Measurements from ENCODE around the gene WIPF3. TPM values are rescaled to one million over a fixed set of nuclear protein-coding genes. Genes with fewer than 3 reads are reported as not detected.
A peak's percentile ranks its signal among the peaks of the same experiment; 100 is the strongest.

Gene WIPF3
- total RNA-seq, 6 experiments from 2014 or later, result not detected

GRCh38 chr7:29878081-29878688 lies 71.9 kb downstream of the WIPF3 start:
- DNase-seq, result peak; percentile 49
- Mint-ChIP-seq H3K36me3 (ENCODE audit: low read depth) (no peaks in the 10 kb centered on the region), H3K4me3 (no peak overlapping the region), H3K27ac (no peak overlapping the region), H3K9me3 (no peaks in the 10 kb centered on the region), H3K4me1 (ENCODE audit: low read depth) (peaks cover 6% of the 10 kb centered on the region; the same call in 1 of the 2 replicates), H3K27me3 (ENCODE audit: insufficient read depth) (peaks cover 9% of the 10 kb centered on the region)
- TF ChIP-seq, protein P1, sequence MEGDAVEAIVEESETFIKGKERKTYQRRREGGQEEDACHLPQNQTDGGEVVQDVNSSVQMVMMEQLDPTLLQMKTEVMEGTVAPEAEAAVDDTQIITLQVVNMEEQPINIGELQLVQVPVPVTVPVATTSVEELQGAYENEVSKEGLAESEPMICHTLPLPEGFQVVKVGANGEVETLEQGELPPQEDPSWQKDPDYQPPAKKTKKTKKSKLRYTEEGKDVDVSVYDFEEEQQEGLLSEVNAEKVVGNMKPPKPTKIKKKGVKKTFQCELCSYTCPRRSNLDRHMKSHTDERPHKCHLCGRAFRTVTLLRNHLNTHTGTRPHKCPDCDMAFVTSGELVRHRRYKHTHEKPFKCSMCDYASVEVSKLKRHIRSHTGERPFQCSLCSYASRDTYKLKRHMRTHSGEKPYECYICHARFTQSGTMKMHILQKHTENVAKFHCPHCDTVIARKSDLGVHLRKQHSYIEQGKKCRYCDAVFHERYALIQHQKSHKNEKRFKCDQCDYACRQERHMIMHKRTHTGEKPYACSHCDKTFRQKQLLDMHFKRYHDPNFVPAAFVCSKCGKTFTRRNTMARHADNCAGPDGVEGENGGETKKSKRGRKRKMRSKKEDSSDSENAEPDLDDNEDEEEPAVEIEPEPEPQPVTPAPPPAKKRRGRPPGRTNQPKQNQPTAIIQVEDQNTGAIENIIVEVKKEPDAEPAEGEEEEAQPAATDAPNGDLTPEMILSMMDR (IDR thresholded peaks at IDR 0.05), result peak; percentile 86

GRCh38 chr7:29879609-29880008 lies 73.3 kb downstream of the WIPF3 start:
- H3K9me3 Mint-ChIP-seq, result no peaks in the 10 kb centered on the region
- H3K27me3 Mint-ChIP-seq (ENCODE audit: insufficient read depth), result peaks cover 11% of the 10 kb centered on the region
- H3K27ac Mint-ChIP-seq, result no peak overlapping the region
- DNase-seq, result peak; percentile 14
- H3K36me3 Mint-ChIP-seq (ENCODE audit: low read depth), result no peaks in the 10 kb centered on the region
- TF ChIP-seq, protein P1 (IDR thresholded peaks at IDR 0.05), result no peak
- H3K4me1 Mint-ChIP-seq (ENCODE audit: low read depth), result peaks cover 6% of the 10 kb centered on the region; the same call in 1 of the 2 replicates
- H3K4me3 Mint-ChIP-seq, result no peak overlapping the region

GRCh38 chr7:29881724-29882123 lies 75.4 kb downstream of the WIPF3 start:
- peaks cover 8% of the 10 kb centered on the region for H3K27me3 Mint-ChIP-seq (ENCODE audit: insufficient read depth)
- peaks cover 6% of the 10 kb centered on the region; the same call in 1 of the 2 replicates for H3K4me1 Mint-ChIP-seq (ENCODE audit: low read depth)
- H3K4me3 Mint-ChIP-seq, result no peak overlapping the region
- no peak overlapping the region for H3K27ac Mint-ChIP-seq
- H3K36me3 Mint-ChIP-seq (ENCODE audit: low read depth), result no peaks in the 10 kb centered on the region
- TF ChIP-seq, protein P1 (IDR thresholded peaks at IDR 0.05), result no peak
- no peak for DNase-seq
- H3K9me3 Mint-ChIP-seq, result no peaks in the 10 kb centered on the region

DNA sequence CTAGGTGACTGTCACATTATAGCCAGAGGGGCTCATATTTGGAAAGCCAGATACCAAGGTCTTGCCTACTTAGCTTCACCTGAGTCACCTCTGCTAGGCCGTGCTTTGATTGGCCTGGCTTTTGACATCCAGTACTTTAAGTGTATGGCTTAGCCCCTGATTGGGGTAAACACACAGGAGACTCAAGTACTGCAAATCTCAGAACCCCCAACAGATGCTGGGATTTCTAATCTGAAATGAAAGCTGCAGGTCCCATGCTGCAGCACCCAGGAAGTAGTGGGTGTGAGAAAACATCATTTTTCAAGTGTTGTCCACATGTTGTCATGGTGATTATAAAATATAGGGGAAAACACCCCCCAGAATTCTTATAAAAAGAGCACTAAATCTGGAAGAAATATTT lies 76.2 kb downstream of the WIPF3 start:
- Mint-ChIP-seq H3K27ac (no peak overlapping the region), H3K4me1 (ENCODE audit: low read depth) (peaks cover 6% of the 10 kb centered on the region; the same call in 1 of the 2 replicates), H3K4me3 (no peak overlapping the region), H3K36me3 (ENCODE audit: low read depth) (no peaks in the 10 kb centered on the region), H3K9me3 (no peaks in the 10 kb centered on the region), H3K27me3 (ENCODE audit: insufficient read depth) (peaks cover 12% of the 10 kb centered on the region)
- TF ChIP-seq, protein P1 (IDR thresholded peaks at IDR 0.05), result no peak
- DNase-seq, result no peak

DNA sequence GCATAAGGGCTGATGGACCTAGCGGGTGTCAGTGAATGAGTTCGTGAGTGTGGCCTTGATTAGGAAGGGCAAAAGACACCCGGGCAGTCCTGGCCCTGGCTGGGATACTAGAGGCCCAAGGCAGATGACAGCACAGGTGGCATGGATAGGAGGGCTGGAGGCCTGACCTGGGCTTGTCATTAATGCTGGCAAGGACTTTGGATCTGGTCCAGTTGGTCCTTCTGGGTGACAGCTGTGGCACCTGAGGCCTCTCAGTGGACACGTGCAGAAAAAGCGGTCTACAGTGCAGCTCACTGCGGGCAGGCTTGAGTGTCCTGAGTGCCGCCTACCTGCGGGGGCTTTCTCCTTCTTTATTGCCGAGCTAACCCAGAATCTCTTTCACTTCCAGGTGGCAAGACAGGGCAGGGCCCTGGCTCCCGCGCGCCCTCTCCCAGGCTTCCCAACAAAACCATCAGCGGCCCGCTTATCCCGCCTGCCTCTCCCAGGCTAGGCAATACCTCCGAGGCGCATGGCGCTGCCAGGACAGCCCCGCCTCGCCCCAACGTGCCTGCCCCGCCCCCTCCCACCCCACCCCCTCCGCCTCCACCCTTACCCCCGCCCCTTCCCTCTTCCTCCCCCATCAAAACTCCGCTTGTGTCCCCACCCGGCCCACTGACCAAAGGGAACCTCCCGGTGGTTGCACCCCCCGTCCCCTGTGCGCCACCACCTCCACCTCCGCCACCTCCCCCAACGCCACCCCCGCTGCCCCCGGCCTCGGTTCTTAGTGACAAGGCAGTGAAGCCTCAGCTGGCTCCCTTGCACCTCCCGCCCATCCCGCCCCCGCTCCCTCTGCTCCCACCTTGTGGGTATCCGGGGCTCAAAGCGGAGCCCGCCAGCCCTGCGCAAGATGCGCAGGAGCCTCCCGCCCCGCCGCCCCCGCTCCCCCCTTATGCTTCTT lies 77.4 kb downstream of the WIPF3 start:
- no peaks in the 10 kb centered on the region for H3K9me3 Mint-ChIP-seq
- no peak overlapping the region for H3K4me3 Mint-ChIP-seq
- H3K27me3 Mint-ChIP-seq (ENCODE audit: insufficient read depth), result peaks cover 19% of the 10 kb centered on the region
- no peaks in the 10 kb centered on the region for H3K4me1 Mint-ChIP-seq (ENCODE audit: low read depth)
- DNase-seq, result no peak
- TF ChIP-seq, protein P1 (IDR thresholded peaks at IDR 0.05), result no peak
- H3K36me3 Mint-ChIP-seq (ENCODE audit: low read depth), result no peaks in the 10 kb centered on the region
- H3K27ac Mint-ChIP-seq, result no peak overlapping the region

Measured in HFFc6 (cell line).